Measurements from ENCODE around the gene RTN4IP1.
A peak's percentile ranks its signal among the peaks of the same experiment; 100 is the strongest.

Gene RTN4IP1

GRCh38 chr6:106608080-106608668 is 21.1 kb downstream of the RTN4IP1 start:
- no peaks in the 10 kb centered on the region for H3K79me2 ChIP-seq (ENCODE audit: control insufficient read depth, insufficient read depth, low read length, poor library complexity)
- no peaks in the 10 kb centered on the region for H3K79me1 ChIP-seq (ENCODE audit: low read length)
- no CpG with 5 or more reads among the region's 2 CpGs for WGBS (ENCODE audit: extremely low coverage, insufficient coverage, insufficient read length)
- H3K27me3 ChIP-seq (ENCODE audit: insufficient read depth, low read length) = no peaks in the 10 kb centered on the region
- no peak overlapping the region for H2BK120ac ChIP-seq (ENCODE audit: insufficient read depth, low read length, poor library complexity)
- H3K9me3 ChIP-seq (ENCODE audit: insufficient read depth, low read depth, low read length) = no peaks in the 10 kb centered on the region
- H2BK5ac ChIP-seq (ENCODE audit: low read depth, low read length, poor library complexity) = no peak overlapping the region
- no peak overlapping the region for H3K14ac ChIP-seq (ENCODE audit: low read length)
- H3K4me3 ChIP-seq (ENCODE audit: low read depth, low read length) = no peak overlapping the region
- H2AFZ ChIP-seq (ENCODE audit: insufficient read depth, low read length, poor library complexity) = no peak overlapping the region
- H3K23ac ChIP-seq (ENCODE audit: low read length) = no peak overlapping the region
- H2BK12ac ChIP-seq (ENCODE audit: low read length) = no peak overlapping the region
- no peak overlapping the region for H2AK5ac ChIP-seq (ENCODE audit: low read length)
- H3K4me2 ChIP-seq (ENCODE audit: low read length) = no peak overlapping the region
- H3K18ac ChIP-seq (ENCODE audit: low read length) = no peak overlapping the region
- H4K91ac ChIP-seq (ENCODE audit: low read depth, low read length) = no peak overlapping the region
- H3K4ac ChIP-seq (ENCODE audit: low read depth, low read length) = no peak overlapping the region
- no peak overlapping the region for H4K12ac ChIP-seq (ENCODE audit: low read depth, low read length)
- H3K36me3 ChIP-seq (ENCODE audit: control insufficient read depth in 1 of 2, insufficient read depth in 2 of 2, low read length in 2 of 2) = peaks cover 0 to 2% of the 10 kb centered on the region in 2 experiments
- peak; percentile 40 to 91 for DNase-seq
- H3K9ac ChIP-seq (ENCODE audit: low read length) = no peak overlapping the region
- H4K8ac ChIP-seq (ENCODE audit: low read depth, low read length) = no peak overlapping the region
- no peaks in the 10 kb centered on the region for H3K4me1 ChIP-seq (ENCODE audit: control insufficient read depth in 1 of 2, insufficient read depth in 2 of 2, low read length in 2 of 2)
- no peak overlapping the region for H3K27ac ChIP-seq (ENCODE audit: low read depth, low read length)

GRCh38 chr6:106600329-106600728 is 29.0 kb downstream of the RTN4IP1 start:
- no peak overlapping the region for H2AK5ac ChIP-seq (ENCODE audit: low read length)
- H3K36me3 ChIP-seq (ENCODE audit: control insufficient read depth in 1 of 2, insufficient read depth in 2 of 2, low read length in 2 of 2) = no peaks in the 10 kb centered on the region
- H3K18ac ChIP-seq (ENCODE audit: low read length) = no peak overlapping the region
- H4K91ac ChIP-seq (ENCODE audit: low read depth, low read length) = no peak overlapping the region
- H3K79me2 ChIP-seq (ENCODE audit: control insufficient read depth, insufficient read depth, low read length, poor library complexity) = no peaks in the 10 kb centered on the region
- no peak overlapping the region for H3K4ac ChIP-seq (ENCODE audit: low read depth, low read length)
- H3K4me2 ChIP-seq (ENCODE audit: low read length) = no peak overlapping the region
- no peak overlapping the region for H2AFZ ChIP-seq (ENCODE audit: insufficient read depth, low read length, poor library complexity)
- no peak overlapping the region for H4K8ac ChIP-seq (ENCODE audit: low read depth, low read length)
- no peaks in the 10 kb centered on the region for H3K9me3 ChIP-seq (ENCODE audit: insufficient read depth, low read depth, low read length)
- H3K27me3 ChIP-seq (ENCODE audit: insufficient read depth, low read length) = no peaks in the 10 kb centered on the region
- H3K14ac ChIP-seq (ENCODE audit: low read length) = no peak overlapping the region
- H3K4me1 ChIP-seq (ENCODE audit: control insufficient read depth in 1 of 2, insufficient read depth in 2 of 2, low read length in 2 of 2) = no peaks in the 10 kb centered on the region
- no peak overlapping the region for H2BK12ac ChIP-seq (ENCODE audit: low read length)
- no peak overlapping the region for H2BK5ac ChIP-seq (ENCODE audit: low read depth, low read length, poor library complexity)
- no peak overlapping the region for H3K9ac ChIP-seq (ENCODE audit: low read length)
- H3K4me3 ChIP-seq (ENCODE audit: low read depth, low read length) = no peak overlapping the region
- DNase-seq = no peak
- H4K12ac ChIP-seq (ENCODE audit: low read depth, low read length) = no peak overlapping the region
- no peaks in the 10 kb centered on the region for H3K79me1 ChIP-seq (ENCODE audit: low read length)
- WGBS (ENCODE audit: extremely low coverage, insufficient coverage, insufficient read length) = no CpG with 5 or more reads among the region's 2 CpGs
- no peak overlapping the region for H3K27ac ChIP-seq (ENCODE audit: low read depth, low read length)
- H2BK120ac ChIP-seq (ENCODE audit: insufficient read depth, low read length, poor library complexity) = no peak overlapping the region
- no peak overlapping the region for H3K23ac ChIP-seq (ENCODE audit: low read length)

GRCh38 chr6:106599440-106599839 is 29.9 kb downstream of the RTN4IP1 start:
- H3K36me3 ChIP-seq (ENCODE audit: control insufficient read depth in 1 of 2, insufficient read depth in 2 of 2, low read length in 2 of 2) = no peaks in the 10 kb centered on the region
- H3K79me2 ChIP-seq (ENCODE audit: control insufficient read depth, insufficient read depth, low read length, poor library complexity) = no peaks in the 10 kb centered on the region
- H3K18ac ChIP-seq (ENCODE audit: low read length) = no peak overlapping the region
- no peak overlapping the region for H3K9ac ChIP-seq (ENCODE audit: low read length)
- H3K4me3 ChIP-seq (ENCODE audit: low read depth, low read length) = no peak overlapping the region
- no peaks in the 10 kb centered on the region for H3K27me3 ChIP-seq (ENCODE audit: insufficient read depth, low read length)
- no peak overlapping the region for H4K91ac ChIP-seq (ENCODE audit: low read depth, low read length)
- H3K79me1 ChIP-seq (ENCODE audit: low read length) = no peaks in the 10 kb centered on the region
- H3K4me1 ChIP-seq (ENCODE audit: control insufficient read depth in 1 of 2, insufficient read depth in 2 of 2, low read length in 2 of 2) = no peaks in the 10 kb centered on the region
- no peak overlapping the region for H2BK12ac ChIP-seq (ENCODE audit: low read length)
- no peak overlapping the region for H2AK5ac ChIP-seq (ENCODE audit: low read length)
- no peak overlapping the region for H3K27ac ChIP-seq (ENCODE audit: low read depth, low read length)
- no peak overlapping the region for H2AFZ ChIP-seq (ENCODE audit: insufficient read depth, low read length, poor library complexity)
- no peak overlapping the region for H2BK120ac ChIP-seq (ENCODE audit: insufficient read depth, low read length, poor library complexity)
- no peak overlapping the region for H4K8ac ChIP-seq (ENCODE audit: low read depth, low read length)
- no peak for DNase-seq
- no peak overlapping the region for H4K12ac ChIP-seq (ENCODE audit: low read depth, low read length)
- no peak overlapping the region for H3K4me2 ChIP-seq (ENCODE audit: low read length)
- no CpG with 5 or more reads among the region's 2 CpGs for WGBS (ENCODE audit: extremely low coverage, insufficient coverage, insufficient read length)
- no peaks in the 10 kb centered on the region for H3K9me3 ChIP-seq (ENCODE audit: insufficient read depth, low read depth, low read length)
- H2BK5ac ChIP-seq (ENCODE audit: low read depth, low read length, poor library complexity) = no peak overlapping the region
- H3K4ac ChIP-seq (ENCODE audit: low read depth, low read length) = no peak overlapping the region
- no peak overlapping the region for H3K23ac ChIP-seq (ENCODE audit: low read length)
- H3K14ac ChIP-seq (ENCODE audit: low read length) = no peak overlapping the region

GRCh38 chr6:106591111-106591825 is 38.0 kb downstream of the RTN4IP1 start:
- Histone ChIP-seq H2AK5ac (ENCODE audit: low read length) (no peak overlapping the region), H3K79me1 (ENCODE audit: low read length) (peaks cover 2% of the 10 kb centered on the region), H3K9ac (ENCODE audit: low read length) (no peak overlapping the region), H3K4ac (ENCODE audit: low read depth, low read length) (no peak overlapping the region), H2BK12ac (ENCODE audit: low read length) (no peak overlapping the region), H3K9me3 (ENCODE audit: insufficient read depth, low read depth, low read length) (no peaks in the 10 kb centered on the region), H4K12ac (ENCODE audit: low read depth, low read length) (no peak overlapping the region), H3K14ac (ENCODE audit: low read length) (no peak overlapping the region), H3K18ac (ENCODE audit: low read length) (no peak overlapping the region), H4K8ac (ENCODE audit: low read depth, low read length) (no peak overlapping the region), H2AFZ (ENCODE audit: insufficient read depth, low read length, poor library complexity) (no peak overlapping the region), H3K27ac (ENCODE audit: low read depth, low read length) (peak overlapping the region; percentile 23), H2BK5ac (ENCODE audit: low read depth, low read length, poor library complexity) (no peak overlapping the region), H3K4me2 (ENCODE audit: low read length) (no peak overlapping the region), H4K91ac (ENCODE audit: low read depth, low read length) (peak overlapping the region; percentile 12), H3K79me2 (ENCODE audit: control insufficient read depth, insufficient read depth, low read length, poor library complexity) (no peaks in the 10 kb centered on the region), H3K27me3 (ENCODE audit: insufficient read depth, low read length) (no peaks in the 10 kb centered on the region), H3K23ac (ENCODE audit: low read length) (no peak overlapping the region), H3K4me1 (ENCODE audit: control insufficient read depth in 1 of 2, insufficient read depth in 2 of 2, low read length in 2 of 2) (peaks cover 3 to 5% of the 10 kb centered on the region in 2 experiments), H3K36me3 (ENCODE audit: control insufficient read depth in 1 of 2, insufficient read depth in 2 of 2, low read length in 2 of 2) (peaks cover 0 to 4% of the 10 kb centered on the region in 2 experiments), H2BK120ac (ENCODE audit: insufficient read depth, low read length, poor library complexity) (no peak overlapping the region), H3K4me3 (ENCODE audit: low read depth, low read length) (no peak overlapping the region)
- no CpG with 5 or more reads among the region's 3 CpGs for WGBS (ENCODE audit: extremely low coverage, insufficient coverage, insufficient read length)
- DNase-seq = peak; percentile 66 to 77
